MM.1S (cell line): Measurements from ENCODE around the gene TMEM170A.

Experiments used
- CTCF ChIP-seq: fragments of 300-600 bp; sonication (generic); IDR thresholded peaks from 2 replicates; pipeline ENCODE4 v1.5.1; 2016; ENCODE audit warnings: antibody characterized with exemption, low read length, mixed read lengths
- EZH2 ChIP-seq: fragments of 300-600 bp; sonication (generic); optimal IDR thresholded peaks from 2 replicates; pipeline ENCODE3; 2017; ENCODE audit warnings: low read depth, mild to moderate bottlenecking, antibody characterized with exemption, low read length, mixed read lengths
- EZH2phosphoT487 ChIP-seq: fragments of 300-600 bp; sonication (generic); IDR thresholded peaks from 2 replicates; pipeline ENCODE4 v1.6.1; 2018; ENCODE audit warnings: antibody characterized with exemption, low read length

GRCh38 chr16:75503801-75504200 is 39.3 kb upstream of the TMEM170A start:
- TF ChIP-seq CTCF (no peak), EZH2phosphoT487 (no peak), EZH2 (no peak)
